Skeletal muscle satellite cell (primary cell): ENCODE measurements around the gene DUSP10.

ENCODE experiments used
- H3K27me3 ChIP-seq: 2 replicates; pipeline ENCODE4 v1.7.0; 2013; ENCODE audit warnings: low read length; ENCODE audit not compliant: control insufficient read depth, insufficient read depth
- H3K36me3 ChIP-seq: 2 replicates; pipeline ENCODE4 v1.7.0; 2013; ENCODE audit warnings: mild to moderate bottlenecking, control low read depth, low read length; ENCODE audit not compliant: insufficient read depth
- H3K4me1 ChIP-seq: 2 replicates; pipeline ENCODE4 v1.7.0; 2013; ENCODE audit warnings: low read length; ENCODE audit not compliant: control insufficient read depth, insufficient read depth
- H3K4me2 ChIP-seq: 2 replicates; pipeline ENCODE4 v1.7.0; 2013; ENCODE audit warnings: mild to moderate bottlenecking, low read length
- H3K4me3 ChIP-seq: 2 replicates; pipeline ENCODE4 v1.7.0; 2013; ENCODE audit warnings: low read length
- H3K9ac ChIP-seq: 2 replicates; pipeline ENCODE4 v1.7.0; 2013; ENCODE audit warnings: mild to moderate bottlenecking, low read depth, low read length, moderate library complexity
- H3K9me3 ChIP-seq: replicated peaks from 2 replicates; pipeline ENCODE4 v1.7.0; 2013; ENCODE audit warnings: mild to moderate bottlenecking, control low read depth, low read length

DUSP10 gene

GRCh38 chr1:221778125-221778524 lies 36.2 kb upstream of the DUSP10 start:
- no peaks in the 10 kb centered on the region for H3K4me1 ChIP-seq
- H3K4me2 ChIP-seq, result no peak overlapping the region
- H3K27me3 ChIP-seq, result no peaks in the 10 kb centered on the region
- H3K9me3 ChIP-seq, result no peaks in the 10 kb centered on the region
- no peak overlapping the region for H3K4me3 ChIP-seq
- no peaks in the 10 kb centered on the region for H3K36me3 ChIP-seq
- no peak overlapping the region for H3K9ac ChIP-seq

- no peaks in the 10 kb centered on the region for H3K36me3 ChIP-seq
- H3K9me3 ChIP-seq, result no peaks in the 10 kb centered on the region
- no peaks in the 10 kb centered on the region for H3K4me1 ChIP-seq
- no peak overlapping the region for H3K4me2 ChIP-seq
- H3K9ac ChIP-seq, result no peak overlapping the region
- no peak overlapping the region for H3K4me3 ChIP-seq
- no peaks in the 10 kb centered on the region for H3K27me3 ChIP-seq
Measured at GRCh38 chr1:221777431-221778072, 35.7 kb upstream of the DUSP10 start.

- Histone ChIP-seq H3K27me3 (no peaks in the 10 kb centered on the region), H3K9ac (no peak overlapping the region), H3K9me3 (no peaks in the 10 kb centered on the region), H3K4me2 (no peak overlapping the region), H3K36me3 (no peaks in the 10 kb centered on the region), H3K4me1 (no peaks in the 10 kb centered on the region), H3K4me3 (no peak overlapping the region)
Measured at GRCh38 chr1:221776495-221777301, 34.8 kb upstream of the DUSP10 start.

GRCh38 chr1:221775206-221775605 lies 33.3 kb upstream of the DUSP10 start:
- Histone ChIP-seq H3K9me3 (no peaks in the 10 kb centered on the region), H3K9ac (no peak overlapping the region), H3K36me3 (no peaks in the 10 kb centered on the region), H3K4me1 (no peaks in the 10 kb centered on the region), H3K27me3 (no peaks in the 10 kb centered on the region), H3K4me2 (no peak overlapping the region), H3K4me3 (no peak overlapping the region)

- no peak overlapping the region for H3K9ac ChIP-seq
- no peaks in the 10 kb centered on the region for H3K27me3 ChIP-seq
- no peaks in the 10 kb centered on the region for H3K9me3 ChIP-seq
- H3K4me1 ChIP-seq, result no peaks in the 10 kb centered on the region
- no peak overlapping the region for H3K4me2 ChIP-seq
- no peaks in the 10 kb centered on the region for H3K36me3 ChIP-seq
- H3K4me3 ChIP-seq, result no peak overlapping the region
Measured at GRCh38 chr1:221774054-221774842, 32.4 kb upstream of the DUSP10 start.

- H3K27me3 ChIP-seq, result no peaks in the 10 kb centered on the region
- no peaks in the 10 kb centered on the region for H3K36me3 ChIP-seq
- H3K9ac ChIP-seq, result no peak overlapping the region
- no peak overlapping the region for H3K4me2 ChIP-seq
- no peaks in the 10 kb centered on the region for H3K4me1 ChIP-seq
- no peaks in the 10 kb centered on the region for H3K9me3 ChIP-seq
- no peak overlapping the region for H3K4me3 ChIP-seq
Measured at GRCh38 chr1:221773383-221773782, 31.5 kb upstream of the DUSP10 start.

GRCh38 chr1:221772117-221772516 lies 30.2 kb upstream of the DUSP10 start:
- Histone ChIP-seq H3K36me3 (no peaks in the 10 kb centered on the region), H3K4me1 (no peaks in the 10 kb centered on the region), H3K4me3 (no peak overlapping the region), H3K9ac (no peak overlapping the region), H3K9me3 (no peaks in the 10 kb centered on the region), H3K4me2 (no peak overlapping the region), H3K27me3 (no peaks in the 10 kb centered on the region)

GRCh38 chr1:221768444-221769066 lies 26.7 kb upstream of the DUSP10 start:
- peaks cover 8% of the 10 kb centered on the region for H3K4me1 ChIP-seq
- H3K36me3 ChIP-seq, result no peaks in the 10 kb centered on the region

GRCh38 chr1:221766210-221766609 lies 24.3 kb upstream of the DUSP10 start:
- Histone ChIP-seq H3K4me2 (no peak overlapping the region), H3K9me3 (no peaks in the 10 kb centered on the region), H3K4me1 (peaks cover 8% of the 10 kb centered on the region), H3K27me3 (no peaks in the 10 kb centered on the region), H3K4me3 (no peak overlapping the region), H3K9ac (no peak overlapping the region), H3K36me3 (no peaks in the 10 kb centered on the region)

More at GRCh38 chr1:221768444-221769066, 26.7 kb upstream of the DUSP10 start:
- Histone ChIP-seq H3K9ac (no peak overlapping the region), H3K9me3 (no peaks in the 10 kb centered on the region), H3K27me3 (no peaks in the 10 kb centered on the region), H3K4me2 (no peak overlapping the region), H3K4me3 (no peak overlapping the region)

- no peaks in the 10 kb centered on the region for H3K27me3 ChIP-seq
- H3K9ac ChIP-seq, result no peak overlapping the region
- no peak overlapping the region for H3K4me3 ChIP-seq
- H3K4me1 ChIP-seq, result peaks cover 8% of the 10 kb centered on the region
- H3K4me2 ChIP-seq, result no peak overlapping the region
- no peaks in the 10 kb centered on the region for H3K9me3 ChIP-seq
- no peaks in the 10 kb centered on the region for H3K36me3 ChIP-seq
Measured at GRCh38 chr1:221765527-221765926, 23.6 kb upstream of the DUSP10 start.

GRCh38 chr1:221762121-221762520 lies 20.2 kb upstream of the DUSP10 start:
- H3K4me2 ChIP-seq, result no peak overlapping the region
- H3K36me3 ChIP-seq, result no peaks in the 10 kb centered on the region
- H3K4me3 ChIP-seq, result no peak overlapping the region
- H3K9ac ChIP-seq, result no peak overlapping the region
- H3K4me1 ChIP-seq, result peaks cover 8% of the 10 kb centered on the region
- no peaks in the 10 kb centered on the region for H3K9me3 ChIP-seq
- H3K27me3 ChIP-seq, result no peaks in the 10 kb centered on the region
